Stimulated activated CD8-positive, alpha-beta memory T cell treated with anti-CD3 and anti-CD28 coated beads, Interleukin-4, amount 100 ng/mL, for 1 hour (primary cell): ENCODE data around the gene EXOSC7.
A peak's percentile ranks its signal among the peaks of the same experiment; 100 is the strongest.
"Not testable (repeated sequence)": the region's sequence is repeated elsewhere in the genome, so short reads cannot be mapped to it uniquely, and the experiment has no call there.

Experiments used
- DNase-seq, 2 donors: peaks; one replicate each; pipeline ENCODE4 v3.0.0-alpha.2; 2020; ENCODE audit warnings: low read depth in 2 of 2, low spot score in 1 of 2

The EXOSC7 gene

GRCh38 chr3:44976002-44976815 is at the start of gene EXOSC7, which contains the start of gene ZDHHC3:
Gene EXOSC7 (plus strand): TSS chr3:44976244. CDS start chr3:44976278, 34 bp downstream.
Gene ZDHHC3 (minus strand): TSS chr3:44976174. CDS start chr3:44959436, 16,738 bp downstream.
- DNase-seq: peak; percentile 70 to 73

DNA sequence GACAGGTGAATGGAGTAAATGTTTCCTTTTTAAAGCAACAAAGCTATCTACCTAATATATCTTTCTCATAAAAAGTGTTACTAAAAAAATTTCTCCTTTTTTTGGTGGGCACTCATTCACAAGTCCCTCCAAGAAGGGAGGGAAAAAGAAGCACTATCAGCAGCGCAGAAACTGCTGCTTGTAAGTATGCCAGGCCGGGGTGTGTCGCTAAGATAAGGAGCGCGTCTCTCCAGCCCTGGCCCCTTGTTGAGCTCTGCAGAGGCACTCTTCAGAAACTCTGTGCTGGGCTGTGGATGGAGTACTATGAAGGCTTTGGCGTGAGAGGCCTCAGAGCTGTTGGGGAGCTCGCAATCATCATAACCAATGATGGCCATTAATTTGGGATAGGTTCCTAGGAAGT is 49.1 kb upstream of the EXOSC7 start:
- DNase-seq: no peak

GRCh38 chr3:44927371-44927770 is 48.7 kb upstream of the EXOSC7 start:
- DNase-seq: no peak

- DNase-seq: no peak
These were observed 46.3 kb upstream of the EXOSC7 start for GRCh38 chr3:44929782-44930181.

GRCh38 chr3:44930911-44931310 is 45.1 kb upstream of the EXOSC7 start:
- DNase-seq: no peak

- no peak for DNase-seq
These were observed 44.3 kb upstream of the EXOSC7 start for GRCh38 chr3:44931791-44932190.

DNA sequence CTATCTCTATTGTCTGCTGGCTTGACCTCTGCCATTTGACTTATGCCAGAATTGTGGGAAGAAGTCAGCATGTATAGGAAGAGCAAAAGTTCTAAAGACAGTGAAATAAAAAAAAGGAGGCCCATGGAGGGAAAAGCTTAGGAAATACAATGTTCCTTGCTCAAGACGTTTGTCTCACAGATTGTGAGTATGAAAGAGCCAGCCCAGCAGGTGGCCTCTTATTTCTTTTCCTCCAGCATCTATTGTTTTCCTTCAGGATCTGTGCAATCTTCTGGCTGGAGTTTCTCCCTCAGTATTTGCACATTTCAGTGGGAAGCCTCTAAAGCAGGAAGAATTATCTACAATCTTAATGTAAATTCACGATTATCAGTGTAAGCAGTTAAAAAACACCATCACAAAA is 43.8 kb upstream of the EXOSC7 start:
- DNase-seq: no peak

- no peak for DNase-seq
These were observed 42.8 kb upstream of the EXOSC7 start for GRCh38 chr3:44932986-44933944.

DNA sequence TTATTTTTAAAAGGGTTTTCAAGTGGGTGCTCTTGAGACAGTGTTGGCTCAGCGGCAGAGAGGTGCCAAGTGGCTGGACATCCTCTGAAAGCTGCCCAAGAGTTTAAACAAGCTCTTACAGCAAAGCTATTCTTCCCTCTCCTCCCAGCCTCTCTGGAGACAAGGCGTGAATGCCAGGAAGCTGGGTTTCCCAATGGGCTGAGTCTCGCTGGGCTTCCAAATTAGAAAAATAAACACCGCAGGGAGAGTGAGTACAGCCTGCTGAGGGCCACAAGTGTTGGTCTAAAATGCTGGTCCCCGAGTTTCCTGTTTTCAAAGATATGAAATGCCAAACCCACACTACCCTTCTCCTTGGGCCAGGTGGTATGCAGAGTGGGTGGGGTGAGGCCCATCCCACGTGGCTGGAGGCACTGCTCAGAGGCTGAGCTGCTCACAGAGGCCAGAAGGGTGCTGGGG is 36.4 kb upstream of the EXOSC7 start:
- no peak for DNase-seq

DNA sequence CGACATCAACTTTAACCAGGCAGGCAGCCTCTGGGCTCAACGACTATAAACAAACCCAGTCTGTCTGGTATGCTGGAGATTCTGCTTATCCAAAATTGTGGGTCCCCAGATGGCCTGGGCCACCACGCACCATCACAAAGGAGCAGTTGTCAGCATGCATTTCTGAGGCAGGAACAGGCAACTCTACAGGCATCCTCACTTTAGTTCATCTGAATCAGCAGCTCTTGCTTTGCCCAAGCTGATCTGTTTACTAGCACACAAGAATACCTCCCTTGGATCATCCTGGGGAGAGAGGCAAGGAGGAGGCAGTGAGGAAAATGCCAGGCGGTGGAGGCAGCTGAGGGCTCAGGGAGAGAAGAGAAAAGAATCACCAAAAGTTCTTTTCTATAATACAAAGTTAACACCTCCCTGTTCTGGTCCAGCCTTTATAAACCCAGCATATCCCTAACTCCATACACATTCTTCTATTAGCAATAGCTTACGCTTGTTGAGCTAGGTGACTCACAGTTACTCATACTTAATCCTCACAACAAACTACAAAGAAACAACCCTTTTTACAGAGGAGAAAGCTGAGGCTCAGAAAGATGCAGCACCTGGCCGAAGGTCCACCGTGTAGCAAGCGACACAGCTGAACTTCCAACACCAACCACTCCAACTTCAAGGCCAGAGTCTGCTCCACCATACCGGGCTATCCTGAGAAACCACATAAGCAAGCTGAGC is 33.7 kb upstream of the EXOSC7 start:
- no peak for DNase-seq

GRCh38 chr3:44948239-44948638 is 27.8 kb upstream of the EXOSC7 start:
- DNase-seq: no peak

GRCh38 chr3:44949770-44950169 is 26.3 kb upstream of the EXOSC7 start:
- not testable (repeated sequence) for DNase-seq

GRCh38 chr3:44950275-44950734 is 25.7 kb upstream of the EXOSC7 start:
- DNase-seq: no peak

DNA sequence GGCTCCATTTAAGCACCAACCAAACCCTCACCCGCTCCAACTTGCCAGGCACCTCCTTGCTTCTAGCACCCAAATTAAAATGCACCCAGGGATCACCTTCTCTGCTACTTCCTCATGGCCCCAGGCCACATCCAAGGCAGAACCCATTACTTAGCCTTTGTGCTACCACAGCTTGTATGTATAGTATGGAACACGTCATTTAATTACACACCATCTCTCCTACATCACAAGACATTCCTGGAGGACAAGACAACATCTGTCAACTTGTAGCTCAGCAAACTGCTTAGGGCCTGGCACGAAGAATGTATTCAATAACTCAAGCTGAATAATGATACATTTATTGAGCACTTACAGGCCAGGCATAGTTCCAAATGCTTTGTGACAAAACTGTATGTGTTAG is 23.4 kb upstream of the EXOSC7 start:
- no peak for DNase-seq

DNA sequence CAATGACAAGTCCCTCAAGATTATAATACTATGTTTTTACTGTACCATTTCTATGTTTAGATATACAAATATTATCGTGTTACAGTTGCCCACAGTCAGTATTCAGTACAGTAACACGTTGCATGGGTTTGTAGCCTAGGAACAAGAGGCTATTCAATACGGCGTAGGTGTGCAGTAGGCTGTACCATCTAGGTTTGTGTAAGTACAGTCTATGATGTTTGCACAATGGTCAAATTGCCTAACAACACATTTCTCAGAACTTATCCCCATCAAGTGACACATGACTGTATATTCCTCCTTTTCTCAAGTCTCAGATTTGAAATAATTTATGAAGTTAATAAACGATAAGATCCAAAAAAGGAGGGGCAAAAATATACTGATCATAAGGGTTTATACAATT is 21.7 kb upstream of the EXOSC7 start:
- DNase-seq: no peak

- no peak for DNase-seq
These were observed 21.1 kb upstream of the EXOSC7 start for GRCh38 chr3:44954962-44955361.

DNA sequence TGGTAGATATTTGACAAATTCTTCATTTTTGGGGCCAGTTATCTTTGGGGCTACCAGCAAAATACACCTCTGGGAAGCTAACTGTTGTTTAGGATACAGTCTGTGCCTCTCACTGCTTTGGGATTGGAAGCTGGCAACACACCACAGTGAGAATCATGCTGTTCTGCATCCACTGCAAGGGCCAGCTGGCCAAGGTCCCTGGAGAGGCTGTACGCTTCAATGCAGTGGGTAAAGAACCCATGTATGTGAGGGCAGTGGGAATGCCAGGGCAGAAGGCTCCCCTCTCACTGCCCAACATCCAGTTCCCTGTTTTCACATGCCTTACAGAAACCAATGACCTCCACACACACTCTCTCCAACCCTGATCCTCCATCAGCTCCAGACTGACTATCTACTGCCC is 20.1 kb upstream of the EXOSC7 start:
- no peak for DNase-seq

DNA sequence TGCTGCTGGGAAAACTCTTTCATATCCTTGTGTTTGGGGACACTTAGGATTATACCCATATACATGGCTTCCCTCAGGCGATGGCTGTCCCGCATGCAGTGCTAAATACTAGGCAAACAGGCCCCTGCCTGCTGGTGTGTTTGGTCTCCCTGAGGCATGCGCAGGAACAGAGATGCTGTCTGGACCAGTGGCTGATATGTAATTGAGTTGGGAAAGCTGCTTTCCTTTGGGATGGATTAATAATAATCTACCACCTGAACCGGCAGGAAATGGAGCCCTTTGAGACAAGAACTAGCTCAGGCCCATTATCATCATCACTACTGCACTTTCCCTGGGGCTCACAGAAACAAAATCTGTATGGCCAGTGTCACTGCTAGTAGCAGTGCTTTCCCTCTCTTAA is 18.1 kb upstream of the EXOSC7 start:
- DNase-seq: no peak

GRCh38 chr3:44958386-44958785 is 17.7 kb upstream of the EXOSC7 start:
- DNase-seq: no peak

DNA sequence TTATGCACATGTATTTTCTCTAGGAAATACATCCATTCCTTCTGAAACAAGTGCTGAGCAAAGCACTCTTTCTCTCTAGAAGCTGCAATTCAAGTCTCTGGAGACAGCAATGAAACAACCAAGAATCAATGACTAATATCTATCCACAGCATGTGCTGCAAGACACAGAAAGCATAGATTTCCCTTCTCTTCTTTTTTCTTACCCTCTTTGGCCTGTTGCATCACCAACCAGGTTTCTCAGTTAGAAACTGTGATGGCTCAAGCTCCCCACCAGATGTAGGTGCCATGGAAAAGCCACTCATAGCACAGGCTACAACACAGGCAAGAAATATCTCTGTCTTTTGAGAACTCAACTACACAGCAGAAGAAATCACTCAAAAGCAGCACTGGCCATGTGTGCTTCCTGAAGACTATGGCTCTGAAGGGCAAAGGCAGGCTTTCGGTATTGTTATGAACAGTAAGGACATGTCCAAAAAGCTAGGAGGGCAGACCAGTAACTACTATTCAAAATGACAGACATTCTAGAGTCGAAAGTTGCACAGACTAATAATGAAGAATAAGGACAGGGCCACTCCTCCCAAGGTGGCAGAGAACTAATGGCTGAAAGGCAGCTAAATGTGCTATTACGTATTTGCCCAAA is 15.5 kb upstream of the EXOSC7 start:
- no peak for DNase-seq

DNA sequence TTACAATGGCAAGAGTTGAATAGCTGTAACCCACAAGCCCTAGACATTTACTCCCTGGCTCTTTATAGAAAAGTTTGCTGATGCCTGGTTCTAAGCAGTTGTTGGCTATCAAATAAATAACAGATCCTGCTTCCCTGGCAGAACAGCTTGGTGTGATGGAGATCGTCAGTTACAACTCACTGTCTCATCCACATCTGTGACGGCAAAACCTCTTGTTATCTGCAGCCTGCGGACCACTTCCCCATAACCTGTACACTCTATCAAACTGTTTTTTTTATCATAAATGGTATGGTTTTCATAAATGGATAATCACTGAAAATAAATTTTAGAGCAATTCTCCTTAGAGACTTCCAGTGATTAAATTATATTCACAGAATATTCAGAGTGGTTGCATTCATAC is 14.2 kb upstream of the EXOSC7 start:
- DNase-seq: no peak
